Activated CD8-positive, alpha-beta memory T cell treated with anti-CD3 and anti-CD28 coated beads for 36 hours (primary cell): ENCODE data around the gene RPS6KA5. TPM values are rescaled to one million over a fixed set of nuclear protein-coding genes. Genes with fewer than 3 reads are reported as not detected.

Experiments
- CTCF ChIA-PET: fragments of 350-600 bp; sonication (Branson Sonifier 250); formaldehyde crosslinking; loops from one replicate; lab custom pipeline; 2021; ENCODE audit warnings: antibody characterized with exemption; lab: Charles Lee
- POLR2A ChIA-PET: fragments of 350-600 bp; sonication (Branson Sonifier 250); formaldehyde crosslinking; loops from one replicate; lab custom pipeline; 2021; ENCODE audit warnings: antibody characterized with exemption; lab: Charles Lee
- total RNA-seq, 2 experiments: library from RNA; stranded (reverse); gene quantifications; one replicate each; pipeline ENCODE4 v1.2.3, GENCODE V29; 2021

RPS6KA5 gene
- total RNA-seq, 2 experiments from 2014 or later: 16.0 to 18.6 TPM

GRCh38 chr14:91078095-91078737 lies 17.8 kb upstream of the RPS6KA5 start:
- CTCF ChIA-PET: interaction anchor here (0.7 to 1.5 kb wide), 8 partner anchors 8 to 109 kb away, joined by 3 to 4 read pairs (median 3); partner anchors contain the start of gene DGLUCY
- POLR2A ChIA-PET: interaction anchor here (0.7 to 1.7 kb wide), 5 partner anchors 13 to 109 kb away, joined by 3 to 9 read pairs (median 3); partner anchors contain the start of gene RPS6KA5

GRCh38 chr14:91075553-91075952 lies 15.1 kb upstream of the RPS6KA5 start:
- ChIA-PET CTCF (no interaction called here), POLR2A (no interaction called here)

GRCh38 chr14:91070572-91070971 lies 10.1 kb upstream of the RPS6KA5 start:
- ChIA-PET POLR2A (interaction anchor here (0.7 kb wide), 1 partner anchor 37 kb away, joined by 3 read pairs; no protein-coding TSS in a partner anchor), CTCF (no interaction called here)

GRCh38 chr14:91068642-91069041 lies 8.2 kb upstream of the RPS6KA5 start:
- ChIA-PET CTCF (interaction anchor here (0.7 kb wide), 2 partner anchors 76 to 105 kb away, joined by 3 read pairs; no protein-coding TSS in a partner anchor), POLR2A (interaction anchor here (1.2 kb wide), 1 partner anchor 20 kb away, joined by 3 read pairs; no protein-coding TSS in a partner anchor)

GRCh38 chr14:91067186-91067585 lies 6.7 kb upstream of the RPS6KA5 start:
- ChIA-PET CTCF (interaction anchor here (0.9 to 1.9 kb wide), 3 partner anchors 47 to 118 kb away, joined by 5 to 10 read pairs (median 5); partner anchors contain the start of gene DGLUCY), POLR2A (interaction anchor here (0.6 to 1.0 kb wide), 5 partner anchors 39 to 1648 kb away, joined by 3 to 5 read pairs (median 4); no protein-coding TSS in a partner anchor)

GRCh38 chr14:91065266-91065665 lies 4.8 kb upstream of the RPS6KA5 start:
- ChIA-PET POLR2A (interaction anchor here (0.5 to 1.4 kb wide), 2 partner anchors 13 to 72 kb away, joined by 3 read pairs; no protein-coding TSS in a partner anchor), CTCF (interaction anchor here (1.9 kb wide), 1 partner anchor 49 kb away, joined by 10 read pairs; the partner anchor contains the start of gene DGLUCY)

- ChIA-PET CTCF (interaction anchor here (0.7 to 1.4 kb wide), 2 partner anchors 81 to 161 kb away, joined by 3 read pairs; no protein-coding TSS in a partner anchor), POLR2A (interaction anchor here (0.6 to 6.8 kb wide), 6 partner anchors 18 to 512 kb away, joined by 3 to 81 read pairs (median 4); partner anchors contain the start of gene DGLUCY)
Measured at GRCh38 chr14:91063119-91063518, 2.7 kb upstream of the RPS6KA5 start.

GRCh38 chr14:91062600-91062999 lies 2.2 kb upstream of the RPS6KA5 start:
- POLR2A ChIA-PET: interaction anchor here (0.7 to 6.8 kb wide), 5 partner anchors 18 to 513 kb away, joined by 3 to 81 read pairs (median 4); partner anchors contain the start of gene DGLUCY
- CTCF ChIA-PET: interaction anchor here (0.7 to 1.4 kb wide), 2 partner anchors 82 to 160 kb away, joined by 3 read pairs; no protein-coding TSS in a partner anchor

- ChIA-PET CTCF (interaction anchor here (0.6 to 2.9 kb wide), 6 partner anchors 9 to 159 kb away, joined by 3 to 18 read pairs (median 5); partner anchors contain the start of gene DGLUCY), POLR2A (interaction anchor here (0.6 to 6.8 kb wide), 9 partner anchors 11 to 180 kb away, joined by 3 to 81 read pairs (median 4); partner anchors contain the start of gene DGLUCY)
Measured at GRCh38 chr14:91061056-91061887, 831 bp upstream of the RPS6KA5 start.

- ChIA-PET POLR2A (interaction anchor here (0.5 to 6.8 kb wide), 8 partner anchors 55 to 182 kb away, joined by 3 to 81 read pairs (median 4); partner anchors contain the start of gene DGLUCY), CTCF (interaction anchor here (0.5 to 2.9 kb wide), 6 partner anchors 55 to 157 kb away, joined by 3 to 18 read pairs (median 4); partner anchors contain the start of gene DGLUCY)
Measured at GRCh38 chr14:91059576-91060350, 678 bp downstream of the RPS6KA5 start.

- POLR2A ChIA-PET: interaction anchor here (0.6 to 6.8 kb wide), 2 partner anchors 56 to 1642 kb away, joined by 3 to 81 read pairs; partner anchors contain the start of gene DGLUCY
Measured at GRCh38 chr14:91058042-91058581, 2.3 kb downstream of the RPS6KA5 start.

GRCh38 chr14:91056361-91056760 lies 4.1 kb downstream of the RPS6KA5 start:
- POLR2A ChIA-PET: interaction anchor here (0.7 kb wide), 2 partner anchors 31 to 102 kb away, joined by 4 to 5 read pairs; no protein-coding TSS in a partner anchor

More at GRCh38 chr14:91058042-91058581, 2.3 kb downstream of the RPS6KA5 start:
- CTCF ChIA-PET: interaction anchor here (1.1 to 2.9 kb wide), 3 partner anchors 56 to 155 kb away, joined by 4 to 18 read pairs (median 5); partner anchors contain the start of gene DGLUCY

GRCh38 chr14:91055016-91055415 lies 5.4 kb downstream of the RPS6KA5 start:
- ChIA-PET POLR2A (no interaction called here), CTCF (interaction anchor here (0.7 kb wide), 1 partner anchor 224 kb away, joined by 3 read pairs; no protein-coding TSS in a partner anchor)

More at GRCh38 chr14:91056361-91056760, 4.1 kb downstream of the RPS6KA5 start:
- CTCF ChIA-PET: no interaction called here

- CTCF ChIA-PET: interaction anchor here (1.6 kb wide), 1 partner anchor 13 kb away, joined by 4 read pairs; no protein-coding TSS in a partner anchor
- POLR2A ChIA-PET: interaction anchor here (1.0 kb wide), 1 partner anchor 20 kb away, joined by 3 read pairs; no protein-coding TSS in a partner anchor
Measured at GRCh38 chr14:91048676-91049075, 11.8 kb downstream of the RPS6KA5 start.

GRCh38 chr14:91048265-91048664 lies 12.2 kb downstream of the RPS6KA5 start:
- CTCF ChIA-PET: interaction anchor here (1.6 kb wide), 1 partner anchor 12 kb away, joined by 4 read pairs; no protein-coding TSS in a partner anchor
- POLR2A ChIA-PET: interaction anchor here (1.0 kb wide), 1 partner anchor 20 kb away, joined by 3 read pairs; no protein-coding TSS in a partner anchor

- CTCF ChIA-PET: interaction anchor here (1.6 kb wide), 1 partner anchor 11 kb away, joined by 4 read pairs; no protein-coding TSS in a partner anchor
- POLR2A ChIA-PET: no interaction called here
Measured at GRCh38 chr14:91047174-91047753, 13.2 kb downstream of the RPS6KA5 start.
